HG03175 (cell line): ENCODE measurements around the gene DRD4.
"Not testable (repeated sequence)": the region's sequence is repeated elsewhere in the genome, so short reads cannot be mapped to it uniquely, and the experiment has no call there.

Source experiments
- ATAC-seq: cut with Tn5 transposase; IDR thresholded peaks from one replicate; pipeline ENCODE4 v1.9.1; 2021; ENCODE audit warnings: mild to moderate bottlenecking, moderate library complexity; ENCODE audit not compliant: unreplicated experiment

DRD4 gene

GRCh38 chr11:673866-674265 lies 36.8 kb downstream of the DRD4 start:
- no peak for ATAC-seq

GRCh38 chr11:674406-674805 lies 37.3 kb downstream of the DRD4 start:
- no peak for ATAC-seq

- ATAC-seq, result no peak
Measured at GRCh38 chr11:678297-678696, 41.2 kb downstream of the DRD4 start.

- ATAC-seq, result no peak
Measured at GRCh38 chr11:679271-680207, 42.5 kb downstream of the DRD4 start.

- ATAC-seq, result no peak
Measured at GRCh38 chr11:680476-680875, 43.4 kb downstream of the DRD4 start.

GRCh38 chr11:680970-681369 lies 43.9 kb downstream of the DRD4 start:
- ATAC-seq, result no peak

- ATAC-seq, result no peak
Measured at GRCh38 chr11:686451-687243, 49.6 kb downstream of the DRD4 start.

- no peak for ATAC-seq
Measured at GRCh38 chr11:687751-688150, 50.7 kb downstream of the DRD4 start.

- ATAC-seq, result no peak
Measured at GRCh38 chr11:688681-689080, 51.6 kb downstream of the DRD4 start.

GRCh38 chr11:689625-690024 lies 52.6 kb downstream of the DRD4 start:
- ATAC-seq, result no peak

- not testable (repeated sequence) for ATAC-seq
Measured at GRCh38 chr11:690244-690643, 53.2 kb downstream of the DRD4 start.
